A673 (cell line): Measurements from ENCODE around the gene TAF15. TPM values are rescaled to one million over a fixed set of nuclear protein-coding genes. Genes with fewer than 3 reads are reported as not detected.

Experiments
- BruUV-seq: library from RNA; stranded (reverse); fragments of 400-500 nt; replicated peaks from 2 replicates; lab custom pipeline; 2021; lab: Mats Ljungman, UMichigan
- CTCF ChIA-PET: fragments of 300-600 bp; sonication (Branson Sonifier 250); formaldehyde crosslinking; loops from one replicate; lab custom pipeline; 2022; ENCODE audit warnings: antibody characterized with exemption; lab: Charles Lee
- POLR2A ChIA-PET: fragments of 300-600 bp; sonication (Branson Sonifier 250); formaldehyde crosslinking; loops from one replicate; lab custom pipeline; 2022; ENCODE audit warnings: antibody characterized with exemption; ENCODE audit not compliant: low non-redundant PET; lab: Charles Lee
- DNase-seq: peaks from one replicate; pipeline ENCODE4 v3.0.0-alpha.2; 2015; ENCODE audit warnings: low spot score
- H3K27ac ChIP-seq: fragments of 200-600 bp; sonication (generic); 2 replicates; pipeline ENCODE4 v1.5.1; 2016; ENCODE audit warnings: mixed run types, low read depth, mild to moderate bottlenecking, mixed read lengths, antibody characterized with exemption, low read length; ENCODE audit not compliant: poor library complexity, severe bottlenecking
- H3K27me3 ChIP-seq: fragments of 200-600 bp; sonication (generic); replicated peaks from 2 replicates; pipeline ENCODE4 v1.6.1; 2017; ENCODE audit warnings: mixed run types, low read depth, mild to moderate bottlenecking, mixed read lengths, antibody characterized with exemption, low read length; ENCODE audit not compliant: insufficient read depth, poor library complexity
- H3K36me3 ChIP-seq: fragments of 200-600 bp; sonication (generic); 2 replicates; pipeline ENCODE4 v1.6.1; 2016; ENCODE audit warnings: mixed run types, mild to moderate bottlenecking, mixed read lengths, antibody characterized with exemption, low read length; ENCODE audit not compliant: insufficient read depth, poor library complexity, severe bottlenecking
- H3K4me1 ChIP-seq: fragments of 200-600 bp; sonication (generic); 2 replicates; pipeline ENCODE4 v1.6.1; 2017; ENCODE audit warnings: mixed run types, mild to moderate bottlenecking, mixed read lengths, antibody characterized with exemption, low read length; ENCODE audit not compliant: insufficient read depth, poor library complexity, severe bottlenecking
- H3K4me3 ChIP-seq: fragments of 200-600 bp; sonication (generic); 2 replicates; pipeline ENCODE4 v1.5.1; 2016; ENCODE audit warnings: low read depth, mixed run types, mild to moderate bottlenecking, mixed read lengths, low read length; ENCODE audit not compliant: poor library complexity, severe bottlenecking
- H3K9me3 ChIP-seq: fragments of 200-600 bp; sonication (generic); 2 replicates; pipeline ENCODE4 v1.6.1; 2016; ENCODE audit warnings: mixed run types, low read depth, mild to moderate bottlenecking, mixed read lengths, antibody characterized with exemption, low read length; ENCODE audit not compliant: poor library complexity, severe bottlenecking
- EZH2 ChIP-seq: fragments of 200-600 bp; sonication (generic); IDR thresholded peaks from 2 replicates; pipeline ENCODE4 v1.6.1; 2017; ENCODE audit warnings: borderline replicate concordance, low read depth, mild to moderate bottlenecking, mixed read lengths, antibody characterized with exemption, low read length; ENCODE audit not compliant: poor library complexity, severe bottlenecking
- intact Hi-C: fragments of 100-400 bp; cut with micrococcal nuclease; formaldehyde crosslinking; loops from one replicate; pipeline ENCODE4 v1.10.0; 2022; ENCODE audit not compliant: unreplicated experiment
- total RNA-seq: library from RNA; stranded (reverse); gene quantifications from 2 replicates; pipeline ENCODE4 v1.2.3, GENCODE V29; 2021
- TF ChIP-seq, protein P1 (sequence below): fragments of 300-800, 200-600 bp; sonication (generic); conservative IDR thresholded peaks from 2 replicates; pipeline ENCODE4 v1.5.1; 2017; ENCODE audit warnings: low read depth, mild to moderate bottlenecking, antibody characterized with exemption, low read length, moderate library complexity, mixed read lengths

Gene TAF15
- total RNA-seq, 1 experiment from 2014 or later, result 108 TPM

DNA sequence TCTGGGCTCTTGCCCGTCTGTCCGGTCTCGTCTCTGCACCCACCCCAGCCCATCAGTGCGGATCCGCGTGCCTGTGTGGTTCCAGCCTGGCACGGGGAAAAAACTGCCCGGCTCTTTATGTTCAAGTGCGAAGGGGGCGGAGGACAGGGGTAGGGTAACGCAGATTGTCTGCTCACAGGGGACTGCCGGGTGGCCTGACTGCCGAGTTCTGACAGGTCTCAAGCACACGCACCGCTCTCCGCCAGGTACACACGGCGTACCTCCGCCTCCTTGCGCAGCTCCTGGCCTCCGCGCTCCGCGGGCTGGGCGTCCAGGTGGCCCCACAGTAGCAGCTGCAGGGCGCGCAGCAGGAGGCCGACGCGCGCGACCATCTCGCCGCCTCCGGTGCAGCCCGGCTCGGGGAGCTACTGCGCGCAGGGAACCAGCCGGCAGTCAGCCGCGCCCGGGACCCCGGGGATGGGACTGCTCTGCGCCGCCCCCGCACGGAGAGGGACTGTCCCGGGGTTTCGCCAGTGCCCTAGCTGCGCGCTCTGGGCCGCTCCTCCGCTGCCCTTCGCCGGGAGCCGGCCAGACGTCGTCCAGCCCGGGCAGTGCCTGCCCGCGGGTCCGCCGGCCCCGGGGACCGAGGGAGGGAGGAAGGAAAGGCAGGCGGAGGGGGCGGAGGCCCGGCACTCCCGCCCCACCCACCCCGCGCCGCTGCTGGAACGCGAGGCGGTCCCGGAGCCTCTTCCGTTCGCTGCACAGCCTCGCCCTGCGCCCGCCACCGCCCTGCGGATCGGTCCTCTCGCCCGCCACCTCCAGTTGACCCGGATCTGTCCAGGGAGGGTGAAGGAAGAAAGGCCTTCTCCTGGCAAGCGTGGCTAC lies 14.0 kb upstream of the TAF15 start, which contains the start of gene MMP28:
Gene MMP28 (minus strand): TSS at position 635 of the 864 bp plus-strand sequence. CDS start 264 bp downstream, at position 371.
- no peaks in the 10 kb centered on the region for H3K9me3 ChIP-seq
- BruUV-seq, result no TSS peak
- peak within 1 kb of the TSS; percentile 43 for H3K4me3 ChIP-seq
- POLR2A ChIA-PET, result interaction anchor here (0.6 kb wide), 1 partner anchor 14 kb away, joined by 5 read pairs; the partner anchor contains the start of gene TAF15
- no peak for DNase-seq
- TF ChIP-seq, protein P1, sequence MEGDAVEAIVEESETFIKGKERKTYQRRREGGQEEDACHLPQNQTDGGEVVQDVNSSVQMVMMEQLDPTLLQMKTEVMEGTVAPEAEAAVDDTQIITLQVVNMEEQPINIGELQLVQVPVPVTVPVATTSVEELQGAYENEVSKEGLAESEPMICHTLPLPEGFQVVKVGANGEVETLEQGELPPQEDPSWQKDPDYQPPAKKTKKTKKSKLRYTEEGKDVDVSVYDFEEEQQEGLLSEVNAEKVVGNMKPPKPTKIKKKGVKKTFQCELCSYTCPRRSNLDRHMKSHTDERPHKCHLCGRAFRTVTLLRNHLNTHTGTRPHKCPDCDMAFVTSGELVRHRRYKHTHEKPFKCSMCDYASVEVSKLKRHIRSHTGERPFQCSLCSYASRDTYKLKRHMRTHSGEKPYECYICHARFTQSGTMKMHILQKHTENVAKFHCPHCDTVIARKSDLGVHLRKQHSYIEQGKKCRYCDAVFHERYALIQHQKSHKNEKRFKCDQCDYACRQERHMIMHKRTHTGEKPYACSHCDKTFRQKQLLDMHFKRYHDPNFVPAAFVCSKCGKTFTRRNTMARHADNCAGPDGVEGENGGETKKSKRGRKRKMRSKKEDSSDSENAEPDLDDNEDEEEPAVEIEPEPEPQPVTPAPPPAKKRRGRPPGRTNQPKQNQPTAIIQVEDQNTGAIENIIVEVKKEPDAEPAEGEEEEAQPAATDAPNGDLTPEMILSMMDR, result no peak
- H3K4me1 ChIP-seq, result no peaks in the 10 kb centered on the region
- no peaks in the 10 kb centered on the region for H3K27me3 ChIP-seq
- no peaks in the 10 kb centered on the region for H3K36me3 ChIP-seq
- intact Hi-C loops, result no loop called here
- H3K27ac ChIP-seq, result no peak within 1 kb of the TSS
- CTCF ChIA-PET, result interaction anchor here (1.1 kb wide), 1 partner anchor 31 kb away, joined by 3 read pairs; no protein-coding TSS in a partner anchor

DNA sequence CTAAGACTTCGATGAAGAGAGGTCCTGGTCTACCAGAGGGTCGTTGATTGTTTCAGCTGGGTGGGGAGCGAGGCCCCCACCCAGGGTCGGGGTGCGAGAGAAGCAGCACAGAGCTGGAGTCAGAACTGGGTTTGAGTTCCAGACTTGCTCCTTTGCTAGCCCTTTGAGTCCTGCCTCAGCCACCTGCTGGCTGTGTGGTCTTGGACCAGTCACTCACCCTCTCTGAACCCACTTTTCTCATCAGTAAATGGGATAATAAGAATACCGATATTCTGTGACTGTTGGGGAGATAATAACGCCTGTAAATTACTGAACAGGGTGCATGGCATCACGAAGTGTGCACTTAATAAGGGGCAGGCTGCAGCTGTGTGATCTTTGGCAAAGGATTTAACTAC lies 13.4 kb upstream of the TAF15 start:
- CTCF ChIA-PET, result interaction anchor here (0.5 to 1.1 kb wide), 2 partner anchors 8 to 32 kb away, joined by 3 to 7 read pairs; no protein-coding TSS in a partner anchor
- TF ChIP-seq EZH2, result no peak
- TF ChIP-seq, protein P1, result no peak
- Histone ChIP-seq H3K9me3 (no peaks in the 10 kb centered on the region), H3K27me3 (no peaks in the 10 kb centered on the region), H3K27ac (no peak overlapping the region), H3K4me3 (peak overlapping the region; percentile 43), H3K4me1 (no peaks in the 10 kb centered on the region), H3K36me3 (no peaks in the 10 kb centered on the region)
- intact Hi-C loops, result no loop called here
- no TSS peak for BruUV-seq
- DNase-seq, result no peak
- POLR2A ChIA-PET, result interaction anchor here (0.6 kb wide), 1 partner anchor 13 kb away, joined by 5 read pairs; the partner anchor contains the start of gene TAF15

GRCh38 chr17:35796942-35797341 lies 12.3 kb upstream of the TAF15 start:
- intact Hi-C loops, result no loop called here
- no peaks in the 10 kb centered on the region for H3K4me1 ChIP-seq
- H3K4me3 ChIP-seq, result no peak overlapping the region
- ChIA-PET POLR2A (no interaction called here), CTCF (no interaction called here)
- H3K27ac ChIP-seq, result no peak overlapping the region
- no peaks in the 10 kb centered on the region for H3K27me3 ChIP-seq
- DNase-seq, result no peak
- TF ChIP-seq, protein P1, result no peak
- TF ChIP-seq EZH2, result no peak
- no peaks in the 10 kb centered on the region for H3K9me3 ChIP-seq
- no TSS peak for BruUV-seq
- H3K36me3 ChIP-seq, result no peaks in the 10 kb centered on the region
